GM04504 (cell line): Measurements from ENCODE around the gene RSBN1.
"Not testable (repeated sequence)": the region's sequence is repeated elsewhere in the genome, so short reads cannot be mapped to it uniquely, and the experiment has no call there.

Experiments used
- DNase-seq: peaks from one replicate; pipeline ENCODE4 v3.0.0-alpha.2; 2012; ENCODE audit warnings: low read depth

Gene RSBN1

GRCh38 chr1:113742515-113742914 lies 69.8 kb downstream of the RSBN1 start:
- no peak for DNase-seq

- no peak for DNase-seq
These were observed 77.8 kb downstream of the RSBN1 start for GRCh38 chr1:113734357-113735055.

- DNase-seq: no peak
These were observed 79.5 kb downstream of the RSBN1 start for GRCh38 chr1:113732802-113733201.

GRCh38 chr1:113721010-113721409 lies 91.3 kb downstream of the RSBN1 start:
- DNase-seq: no peak

- not testable (repeated sequence) for DNase-seq
These were observed 93.7 kb downstream of the RSBN1 start for GRCh38 chr1:113718621-113719020.

GRCh38 chr1:113717506-113717905 lies 94.8 kb downstream of the RSBN1 start:
- not testable (repeated sequence) for DNase-seq

- DNase-seq: no peak
These were observed 97.5 kb downstream of the RSBN1 start for GRCh38 chr1:113714606-113715269.
